Right atrium auricular region (tissue), 2 donors: ENCODE measurements around the gene LUC7L. TPM values are rescaled to one million over a fixed set of nuclear protein-coding genes. Genes with fewer than 3 reads are reported as not detected.

Source experiments
- DNase-seq: peaks from one replicate; pipeline ENCODE4 v3.0.0-alpha.2; 2019; ENCODE audit warnings: low spot score
- H3K27ac ChIP-seq, 2 donors: fragments of 200-600 bp; sonication (generic); 1 replicate in 1 of 2; 2 replicates in 1 of 2; pipeline ENCODE4 v1.5.1; 2016 to 2019
- H3K27me3 ChIP-seq, 2 donors: fragments of 200-600 bp; sonication (generic); one replicate each; pipeline versions ENCODE4 v1.5.1 to v1.6.0; 2017 to 2019
- H3K36me3 ChIP-seq: fragments of 200-600 bp; sonication (generic); one replicate; pipeline ENCODE4 v1.5.1; 2016
- H3K4me1 ChIP-seq, 2 donors: fragments of 200-600 bp; sonication (generic); one replicate each; pipeline versions ENCODE4 v1.5.1 to v1.6.0; 2017 to 2019
- H3K4me3 ChIP-seq, 2 donors: fragments of 200-600 bp; sonication (generic); 1 replicate in 1 of 2; 2 replicates in 1 of 2; pipeline ENCODE4 v1.5.1; 2017 to 2019; ENCODE audit warnings: mild to moderate bottlenecking in 1 of 2, moderate library complexity in 1 of 2
- H3K9me3 ChIP-seq, 2 donors: fragments of 200-600 bp; sonication (generic); one replicate each; pipeline ENCODE4 v1.5.1; 2019
- total RNA-seq, 2 donors: library from RNA; depleted of rRNA; stranded (reverse); fragments of >200 nt; gene quantifications; one replicate each; pipeline ENCODE4 v1.1.0, GENCODE V29; 2016
- TF ChIP-seq, protein P1 (sequence below), 2 donors: fragments of 200-600 bp; sonication (generic); IDR thresholded peaks; one replicate each; pipeline ENCODE4 v1.5.1; 2019; ENCODE audit warnings: antibody characterized with exemption in 2 of 2

The LUC7L gene, protein sequence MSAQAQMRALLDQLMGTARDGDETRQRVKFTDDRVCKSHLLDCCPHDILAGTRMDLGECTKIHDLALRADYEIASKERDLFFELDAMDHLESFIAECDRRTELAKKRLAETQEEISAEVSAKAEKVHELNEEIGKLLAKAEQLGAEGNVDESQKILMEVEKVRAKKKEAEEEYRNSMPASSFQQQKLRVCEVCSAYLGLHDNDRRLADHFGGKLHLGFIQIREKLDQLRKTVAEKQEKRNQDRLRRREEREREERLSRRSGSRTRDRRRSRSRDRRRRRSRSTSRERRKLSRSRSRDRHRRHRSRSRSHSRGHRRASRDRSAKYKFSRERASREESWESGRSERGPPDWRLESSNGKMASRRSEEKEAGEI
- 10 to 100 TPM; 18.3 to 20.2 TPM for total RNA-seq

DNA sequence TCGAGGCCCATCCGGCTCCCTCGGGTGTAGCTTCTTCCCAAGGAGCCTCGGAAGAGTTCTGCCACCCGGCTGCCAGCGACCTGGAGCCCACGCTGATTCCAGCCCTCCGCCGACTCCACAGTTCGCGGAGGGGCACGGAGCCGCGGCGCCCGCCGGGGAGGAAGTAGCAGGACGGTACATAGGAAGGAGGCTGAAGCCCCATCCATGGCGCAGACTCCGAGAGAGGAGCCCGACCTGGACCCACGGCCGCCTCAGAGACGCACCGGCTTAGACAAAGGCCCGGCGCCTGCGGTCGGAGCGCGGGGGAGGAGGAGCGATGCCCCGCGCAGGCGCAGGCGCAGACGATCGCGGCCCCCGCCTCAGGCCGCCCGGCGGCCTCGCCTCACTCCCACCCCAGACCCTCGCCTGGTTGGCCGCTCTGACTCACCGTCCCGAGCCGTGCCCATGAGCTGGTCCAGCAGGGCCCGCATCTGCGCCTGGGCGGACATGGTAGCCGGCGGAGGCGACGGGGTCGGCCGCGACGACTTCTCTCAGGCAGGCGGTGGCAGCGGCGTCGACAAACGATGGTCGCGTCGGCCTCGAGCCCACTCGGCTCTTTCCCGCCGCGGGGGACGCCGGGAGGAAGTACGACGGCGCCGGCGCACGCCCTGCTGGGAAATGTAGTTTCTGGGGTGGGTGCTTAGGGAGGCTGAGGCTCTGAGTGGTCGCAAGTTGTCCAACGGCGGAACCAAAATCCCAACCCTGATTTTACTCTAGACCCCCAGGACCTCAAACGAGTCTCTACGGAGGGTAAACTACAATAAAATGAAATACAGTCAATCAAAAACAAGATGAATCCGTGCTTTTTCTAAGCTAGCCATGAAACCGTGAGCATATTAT, at the start of gene LUC7L:
Gene LUC7L (minus strand): TSS at position 598 of the 879 bp plus-strand sequence. CDS start 110 bp downstream, at position 488.
- Histone ChIP-seq H3K4me1 (peaks cover 0 to 20% of the 10 kb centered on the region in 2 donors), H3K9me3 (no peaks in the 10 kb centered on the region), H3K4me3 (peak within 1 kb of the TSS; percentile 91 to 95), H3K27me3 (no peaks in the 10 kb centered on the region), H3K36me3 (peaks cover 38% of the 10 kb centered on the region), H3K27ac (peak within 1 kb of the TSS; percentile 96 to 99)
- DNase-seq: peak; percentile 88
- TF ChIP-seq, protein P1, sequence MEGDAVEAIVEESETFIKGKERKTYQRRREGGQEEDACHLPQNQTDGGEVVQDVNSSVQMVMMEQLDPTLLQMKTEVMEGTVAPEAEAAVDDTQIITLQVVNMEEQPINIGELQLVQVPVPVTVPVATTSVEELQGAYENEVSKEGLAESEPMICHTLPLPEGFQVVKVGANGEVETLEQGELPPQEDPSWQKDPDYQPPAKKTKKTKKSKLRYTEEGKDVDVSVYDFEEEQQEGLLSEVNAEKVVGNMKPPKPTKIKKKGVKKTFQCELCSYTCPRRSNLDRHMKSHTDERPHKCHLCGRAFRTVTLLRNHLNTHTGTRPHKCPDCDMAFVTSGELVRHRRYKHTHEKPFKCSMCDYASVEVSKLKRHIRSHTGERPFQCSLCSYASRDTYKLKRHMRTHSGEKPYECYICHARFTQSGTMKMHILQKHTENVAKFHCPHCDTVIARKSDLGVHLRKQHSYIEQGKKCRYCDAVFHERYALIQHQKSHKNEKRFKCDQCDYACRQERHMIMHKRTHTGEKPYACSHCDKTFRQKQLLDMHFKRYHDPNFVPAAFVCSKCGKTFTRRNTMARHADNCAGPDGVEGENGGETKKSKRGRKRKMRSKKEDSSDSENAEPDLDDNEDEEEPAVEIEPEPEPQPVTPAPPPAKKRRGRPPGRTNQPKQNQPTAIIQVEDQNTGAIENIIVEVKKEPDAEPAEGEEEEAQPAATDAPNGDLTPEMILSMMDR (IDR thresholded peaks at IDR 0.05): no peak

DNA sequence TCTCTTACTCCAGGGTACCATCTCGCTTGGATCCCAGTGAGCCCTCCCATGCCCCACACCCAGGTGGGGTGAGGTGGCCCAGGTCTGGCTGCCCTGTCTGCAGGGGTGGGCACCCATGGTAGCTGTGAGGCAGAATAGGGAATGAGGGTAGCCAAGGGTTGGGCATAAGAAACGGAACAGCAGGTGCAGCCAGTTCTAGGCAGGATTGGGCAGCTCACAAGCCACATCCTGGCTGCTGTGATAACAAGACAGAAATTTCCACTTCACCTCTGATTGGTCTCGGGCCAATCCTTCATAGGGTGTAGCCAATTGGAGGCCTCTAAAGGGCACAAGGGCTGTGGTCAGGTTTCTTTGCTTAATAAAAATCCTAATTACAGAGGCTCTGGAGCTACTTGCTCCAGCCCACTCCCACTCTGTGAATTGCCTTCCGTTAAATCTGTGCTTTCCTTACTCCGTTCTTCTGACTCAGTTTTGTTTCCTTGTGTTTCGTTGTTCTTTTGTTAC, 49.7 kb upstream of the LUC7L start:
- Histone ChIP-seq H3K4me3 (no peak overlapping the region), H3K36me3 (no peaks in the 10 kb centered on the region), H3K4me1 (peaks cover 0 to 34% of the 10 kb centered on the region in 2 donors), H3K9me3 (no peaks in the 10 kb centered on the region), H3K27me3 (no peaks in the 10 kb centered on the region), H3K27ac (no peak overlapping the region)
- DNase-seq: no peak
- TF ChIP-seq, protein P1 (IDR thresholded peaks at IDR 0.05): no peak

DNA sequence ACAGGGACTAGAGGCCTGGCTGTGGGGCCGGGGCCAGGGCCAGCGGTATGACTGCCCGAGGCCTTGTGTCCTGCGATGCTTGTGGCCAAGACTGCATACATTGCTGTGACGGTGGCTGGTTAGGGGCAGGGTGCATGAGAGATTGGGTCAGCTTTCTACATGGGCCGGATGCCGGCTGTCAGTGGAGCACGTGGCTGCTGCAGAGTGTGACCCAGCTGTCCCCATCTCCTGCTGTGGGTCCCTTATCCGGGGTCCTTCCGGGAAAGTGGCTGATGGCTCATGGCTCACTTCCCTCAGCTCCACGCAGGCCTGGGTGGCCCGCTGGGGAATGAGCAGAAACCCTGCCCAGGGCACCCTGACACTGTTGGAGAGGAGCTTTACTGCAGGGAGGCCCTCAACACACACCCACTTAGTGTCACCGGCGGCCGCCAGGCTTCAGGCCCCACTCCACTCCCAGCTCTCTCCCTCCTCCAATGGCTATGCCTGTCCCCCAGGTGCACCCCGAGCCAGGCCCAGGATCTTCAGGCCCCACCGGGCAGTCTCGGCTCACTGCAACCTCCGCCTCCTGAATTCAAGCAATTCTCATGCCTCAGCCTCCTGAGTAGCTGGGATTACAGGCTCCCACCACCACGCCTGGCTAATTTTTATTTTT, 47.3 kb upstream of the LUC7L start:
- Histone ChIP-seq H3K36me3 (no peaks in the 10 kb centered on the region), H3K27me3 (no peaks in the 10 kb centered on the region), H3K9me3 (no peaks in the 10 kb centered on the region), H3K27ac (peak overlapping the region; percentile 48 to 60), H3K4me1 (peaks cover 0 to 34% of the 10 kb centered on the region in 2 donors), H3K4me3 (peak overlapping the region; percentile 56 to 61)
- TF ChIP-seq, protein P1 (IDR thresholded peaks at IDR 0.05): no peak
- no peak for DNase-seq

DNA sequence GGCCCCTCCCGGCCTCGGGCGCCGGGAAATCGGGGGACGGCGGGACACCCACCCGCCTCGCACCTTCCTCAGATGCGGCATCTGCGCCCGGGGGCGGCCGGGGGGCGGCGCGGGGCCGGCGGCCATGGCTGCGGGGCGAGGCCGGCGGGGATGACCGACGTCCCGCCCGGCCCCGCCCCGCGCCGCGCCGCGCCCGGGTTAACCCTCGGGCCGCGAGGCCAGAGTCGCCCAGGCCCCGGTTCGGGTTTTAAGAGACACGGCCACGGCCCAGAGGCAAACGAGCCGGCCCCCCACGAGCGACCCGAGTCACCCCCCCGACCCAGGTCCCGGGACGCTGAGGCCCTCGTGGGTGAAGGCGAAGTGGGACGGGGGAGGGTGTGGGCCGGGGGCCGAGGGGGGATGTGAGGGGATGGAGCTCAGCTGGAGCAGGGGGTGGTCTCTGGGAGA, 46.6 kb upstream of the LUC7L start, which contains the start of gene RGS11:
Gene RGS11 (minus strand): TSS at position 159 of the 447 bp plus-strand sequence. CDS start 33 bp downstream, at position 126.
- TF ChIP-seq, protein P1 (IDR thresholded peaks at IDR 0.05): no peak
- DNase-seq: no peak

DNA sequence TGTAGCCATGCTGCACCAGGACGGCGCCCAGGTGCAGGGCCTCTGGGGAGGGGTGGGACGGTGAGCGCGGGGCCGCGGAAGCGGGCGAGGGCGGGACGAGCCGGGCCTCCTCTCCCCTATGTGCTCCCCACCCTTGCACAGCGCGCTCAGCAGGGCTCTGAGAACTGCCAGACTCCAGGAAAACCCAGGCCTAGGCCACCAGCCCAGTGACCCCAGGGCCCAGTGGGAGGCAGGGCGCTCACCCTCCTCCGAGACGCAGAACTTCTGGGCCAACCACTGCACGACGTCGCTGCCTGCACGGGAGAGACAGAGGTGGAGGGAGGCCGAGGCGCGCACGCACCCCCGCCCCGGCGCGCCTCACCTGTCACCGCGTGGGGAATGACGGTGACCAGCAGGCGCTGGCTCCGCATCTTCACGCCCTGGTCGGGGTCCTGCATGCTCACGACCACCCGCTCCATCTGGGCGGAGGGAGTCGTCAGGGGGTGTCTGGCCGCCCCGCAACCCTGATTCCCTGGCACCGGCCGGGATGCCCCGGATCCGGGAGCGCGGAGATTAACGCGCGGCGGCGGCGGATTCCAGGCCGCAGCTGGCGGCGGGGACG, 45.9 kb upstream of the LUC7L start:
- peak overlapping the region in 1 of 2 donors; percentile 31 for H3K27ac ChIP-seq
- peaks cover 0 to 24% of the 10 kb centered on the region in 2 donors for H3K4me1 ChIP-seq
- H3K4me3 ChIP-seq: peak overlapping the region; percentile 56 to 61
- no peaks in the 10 kb centered on the region for H3K9me3 ChIP-seq
- no peak for DNase-seq
- H3K36me3 ChIP-seq: no peaks in the 10 kb centered on the region
- H3K27me3 ChIP-seq: no peaks in the 10 kb centered on the region
- TF ChIP-seq, protein P1 (IDR thresholded peaks at IDR 0.05): no peak

More for the DNA sequence above, 46.6 kb upstream of the LUC7L start, which contains the start of gene RGS11:
- peak within 1 kb of the TSS; percentile 56 to 61 for H3K4me3 ChIP-seq
- H3K4me1 ChIP-seq: peaks cover 0 to 27% of the 10 kb centered on the region in 2 donors
- H3K27ac ChIP-seq: peak within 1 kb of the TSS; percentile 48 to 60
- no peaks in the 10 kb centered on the region for H3K36me3 ChIP-seq
- no peaks in the 10 kb centered on the region for H3K9me3 ChIP-seq
- no peaks in the 10 kb centered on the region for H3K27me3 ChIP-seq
